MM.1S (cell line): ENCODE data around the gene CNTF.

ENCODE experiments used
- EZH2 ChIP-seq: fragments of 300-600 bp; sonication (generic); optimal IDR thresholded peaks from 2 replicates; pipeline ENCODE3; 2017; ENCODE audit warnings: low read depth, mild to moderate bottlenecking, antibody characterized with exemption, low read length, mixed read lengths
- EZH2phosphoT487 ChIP-seq: fragments of 300-600 bp; sonication (generic); IDR thresholded peaks from 2 replicates; pipeline ENCODE4 v1.6.1; 2018; ENCODE audit warnings: antibody characterized with exemption, low read length
- TF ChIP-seq, protein P1 (sequence below): fragments of 300-600 bp; sonication (generic); IDR thresholded peaks from 2 replicates; pipeline ENCODE4 v1.5.1; 2016; ENCODE audit warnings: antibody characterized with exemption, low read length, mixed read lengths

GRCh38 chr11:58641803-58642581 lies 19.5 kb downstream of the CNTF start:
- TF ChIP-seq EZH2 = no peak
- TF ChIP-seq, protein P1, sequence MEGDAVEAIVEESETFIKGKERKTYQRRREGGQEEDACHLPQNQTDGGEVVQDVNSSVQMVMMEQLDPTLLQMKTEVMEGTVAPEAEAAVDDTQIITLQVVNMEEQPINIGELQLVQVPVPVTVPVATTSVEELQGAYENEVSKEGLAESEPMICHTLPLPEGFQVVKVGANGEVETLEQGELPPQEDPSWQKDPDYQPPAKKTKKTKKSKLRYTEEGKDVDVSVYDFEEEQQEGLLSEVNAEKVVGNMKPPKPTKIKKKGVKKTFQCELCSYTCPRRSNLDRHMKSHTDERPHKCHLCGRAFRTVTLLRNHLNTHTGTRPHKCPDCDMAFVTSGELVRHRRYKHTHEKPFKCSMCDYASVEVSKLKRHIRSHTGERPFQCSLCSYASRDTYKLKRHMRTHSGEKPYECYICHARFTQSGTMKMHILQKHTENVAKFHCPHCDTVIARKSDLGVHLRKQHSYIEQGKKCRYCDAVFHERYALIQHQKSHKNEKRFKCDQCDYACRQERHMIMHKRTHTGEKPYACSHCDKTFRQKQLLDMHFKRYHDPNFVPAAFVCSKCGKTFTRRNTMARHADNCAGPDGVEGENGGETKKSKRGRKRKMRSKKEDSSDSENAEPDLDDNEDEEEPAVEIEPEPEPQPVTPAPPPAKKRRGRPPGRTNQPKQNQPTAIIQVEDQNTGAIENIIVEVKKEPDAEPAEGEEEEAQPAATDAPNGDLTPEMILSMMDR = no peak
- no peak for TF ChIP-seq EZH2phosphoT487
